NCI-H2196 treated with DMSO at 0.1 percent for 48 hours (cell line): ENCODE measurements around the gene GNG13.
"Not testable (repeated sequence)": the region's sequence is repeated elsewhere in the genome, so short reads cannot be mapped to it uniquely, and the experiment has no call there.

Experiments used
- DNase-seq: peaks from one replicate; lab custom pipeline; 2025; ENCODE audit not compliant: unreplicated experiment; lab: John Stamatoyannopoulos, UW

The GNG13 gene

GRCh38 chr16:799948-800833, at the start of gene GNG13:
TSS of gene GNG13 (minus strand) at chr16:800734. CDS start at chr16:799077, 1,657 bp downstream.
- no peak for DNase-seq

- DNase-seq: no peak
These were observed 48.1 kb upstream of the GNG13 start for GRCh38 chr16:848510-849253.

- no peak for DNase-seq
These were observed 47.3 kb upstream of the GNG13 start for GRCh38 chr16:847681-848445.

DNA sequence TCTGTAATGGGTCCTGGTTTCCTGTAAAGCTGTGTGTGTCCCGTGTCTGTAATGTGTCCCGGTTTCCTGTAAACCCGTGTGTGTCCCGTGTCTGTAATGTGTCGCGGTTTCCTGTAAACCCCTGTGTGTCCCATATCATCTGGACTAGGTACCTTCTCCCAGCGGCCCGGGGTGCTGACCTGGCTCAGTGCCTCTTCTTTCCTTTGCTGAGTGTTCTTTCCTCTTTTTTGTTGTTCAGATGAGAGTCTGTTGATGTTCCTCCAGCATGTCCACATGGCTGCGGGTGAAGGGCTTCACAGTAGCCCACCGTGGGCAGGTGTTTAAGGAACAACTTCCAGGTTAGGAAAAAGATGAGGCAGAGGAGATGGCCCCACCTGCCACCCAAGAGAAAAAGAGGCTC, 46.6 kb upstream of the GNG13 start:
- DNase-seq: no peak

DNA sequence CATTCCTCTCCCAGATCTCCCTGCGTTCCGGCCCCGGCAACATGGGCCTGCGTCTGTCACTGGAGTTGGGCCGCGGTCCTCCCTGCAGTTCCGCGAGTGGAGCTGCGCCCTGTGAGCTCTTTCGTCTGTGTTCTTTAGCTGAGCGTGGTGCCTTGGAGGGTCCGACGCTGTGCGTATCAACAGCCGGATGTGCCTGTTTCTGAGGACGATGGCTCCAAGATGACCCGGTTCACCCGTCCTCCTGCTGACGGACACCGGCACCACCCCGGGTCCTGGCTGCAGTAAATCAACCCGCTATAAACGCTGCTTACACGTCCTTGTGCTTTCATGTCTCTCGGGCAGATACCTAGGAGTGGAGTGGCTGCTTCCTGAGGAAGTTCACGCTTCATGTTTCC, 44.8 kb upstream of the GNG13 start:
- DNase-seq: no peak

GRCh38 chr16:844638-845350, 44.3 kb upstream of the GNG13 start:
- no peak for DNase-seq

- no peak for DNase-seq
These were observed 43.2 kb upstream of the GNG13 start for GRCh38 chr16:843771-844170.

DNA sequence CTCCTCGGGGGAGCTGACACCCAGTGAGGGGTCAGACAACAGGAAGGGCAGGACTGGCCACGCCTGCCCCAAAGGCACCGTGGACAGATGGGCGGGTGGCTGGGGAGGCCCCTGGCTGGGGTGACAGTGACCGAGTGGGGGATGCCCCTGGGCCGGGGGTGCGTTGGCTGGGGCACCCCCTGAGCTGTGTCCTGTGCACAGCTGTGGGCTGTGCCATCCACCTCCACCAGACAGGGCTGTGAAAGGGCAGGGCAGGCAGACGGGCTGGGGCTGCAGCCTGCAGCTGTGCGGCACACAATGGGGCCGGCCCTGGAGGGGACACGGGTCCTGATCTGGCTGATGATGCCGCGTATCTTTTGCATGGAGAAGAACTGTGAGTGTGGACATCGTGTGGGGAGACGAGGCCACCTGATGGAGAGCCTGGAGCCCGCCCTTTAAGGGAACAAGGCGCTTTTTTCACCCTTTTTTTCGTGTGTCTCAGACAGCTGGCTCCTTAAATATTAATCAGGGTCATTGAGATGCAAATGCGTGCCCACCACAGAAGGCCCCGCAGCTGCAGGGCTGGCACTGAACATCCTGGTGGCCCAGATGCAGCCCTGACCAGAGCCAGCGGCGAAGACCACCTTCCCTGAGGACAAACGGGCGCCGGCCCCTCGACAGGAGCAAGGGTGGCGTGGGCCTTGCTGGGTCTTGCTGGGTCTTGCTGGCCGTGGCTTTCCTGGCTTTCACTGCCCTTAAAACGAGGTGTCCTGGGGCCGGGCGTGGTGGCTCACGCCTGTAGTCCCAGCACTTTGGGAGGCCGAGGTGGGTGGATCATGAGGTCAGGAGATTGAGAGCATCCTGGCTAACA, 42.4 kb upstream of the GNG13 start:
- no peak for DNase-seq

GRCh38 chr16:842061-842476, 41.5 kb upstream of the GNG13 start:
- no peak for DNase-seq

DNA sequence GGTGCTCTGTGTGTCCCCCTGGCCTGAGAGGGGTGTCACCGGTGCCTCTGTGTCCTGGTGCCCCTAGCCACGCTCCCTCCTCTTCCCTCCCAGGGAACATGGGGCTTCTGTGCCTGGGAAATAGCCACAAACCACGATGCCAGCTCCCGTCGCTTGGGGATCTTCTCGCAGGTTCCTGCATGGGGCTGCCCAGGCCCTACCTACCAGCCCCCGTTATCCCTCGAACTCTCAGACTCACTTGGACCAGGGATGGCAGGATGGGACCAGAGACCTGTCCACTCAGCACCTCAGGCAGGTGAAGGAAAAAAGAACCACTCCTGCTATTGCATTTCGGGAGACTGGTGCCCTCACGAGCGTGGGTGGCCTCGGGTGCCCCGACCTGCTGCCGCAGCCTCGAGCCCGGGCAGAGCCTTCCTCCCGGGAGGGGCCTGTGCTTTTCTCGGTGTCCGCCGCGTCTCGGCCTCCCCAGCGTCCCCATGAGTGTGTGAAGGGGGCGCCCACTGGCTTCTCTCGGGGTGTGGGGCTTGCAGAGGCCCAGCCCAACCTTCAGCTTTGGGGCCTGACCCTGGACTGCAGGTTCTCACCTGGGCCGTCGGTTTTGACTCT, 41.0 kb upstream of the GNG13 start:
- DNase-seq: no peak

GRCh38 chr16:840561-841454, 40.3 kb upstream of the GNG13 start:
- no peak for DNase-seq

DNA sequence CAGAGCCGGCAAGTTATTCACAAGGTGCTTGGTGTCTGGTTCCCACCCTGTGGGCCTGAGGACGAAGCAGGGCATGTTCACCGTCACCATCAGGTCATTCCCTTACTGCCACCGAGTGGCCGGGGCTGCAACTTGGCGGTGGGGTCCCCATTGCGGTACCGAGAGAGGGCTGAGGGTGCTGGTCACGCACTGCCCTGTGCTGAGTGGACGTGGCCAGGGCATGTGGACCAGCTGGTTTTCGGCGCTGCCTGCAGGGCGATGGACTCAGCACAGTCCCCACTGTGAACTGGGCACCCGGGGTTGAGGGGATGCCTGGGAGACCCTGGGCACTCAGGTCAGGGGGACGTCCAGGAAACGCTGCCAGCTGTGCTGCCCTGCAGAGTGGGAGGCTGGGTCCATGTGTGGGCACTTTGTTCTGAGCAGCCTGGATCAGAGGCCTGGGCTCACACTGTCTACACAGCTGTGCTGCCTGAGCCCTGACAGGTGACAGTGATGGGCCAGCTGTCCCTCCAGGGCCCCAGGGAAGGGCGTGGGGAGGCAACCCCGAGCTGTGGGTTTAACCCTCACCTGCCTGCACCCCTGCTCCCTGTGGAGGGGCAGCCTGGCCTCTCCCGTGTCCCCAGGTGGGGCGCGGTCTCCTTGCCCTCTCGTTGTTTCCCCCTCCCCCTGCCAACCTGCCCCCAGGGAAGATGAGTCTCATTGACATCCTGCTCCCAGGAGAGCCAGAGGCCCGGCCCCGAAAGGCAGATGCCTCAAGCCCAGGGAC, 39.3 kb upstream of the GNG13 start:
- DNase-seq: no peak

DNA sequence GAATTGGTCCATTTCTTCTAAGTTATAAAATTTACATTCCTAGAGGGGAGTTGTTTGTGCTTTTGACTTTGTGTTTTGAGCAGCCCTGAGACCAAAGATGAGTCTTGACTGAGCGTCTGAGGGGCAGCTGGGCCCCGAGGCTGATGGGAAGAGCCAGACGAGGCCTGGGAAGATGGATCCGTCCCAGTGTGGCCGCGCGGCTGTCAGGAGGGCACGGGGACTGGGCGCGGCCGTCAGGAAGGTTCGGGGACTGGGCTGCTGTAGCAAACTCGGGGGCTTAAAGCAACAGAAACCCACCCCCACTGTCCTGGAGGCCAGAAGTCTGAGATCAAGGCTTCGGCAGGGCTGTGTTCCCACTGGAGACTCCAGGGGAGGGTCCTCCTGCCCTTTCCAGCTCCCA, 38.2 kb upstream of the GNG13 start:
- no peak for DNase-seq

GRCh38 chr16:836822-837221, 36.3 kb upstream of the GNG13 start:
- not testable (repeated sequence) for DNase-seq

- DNase-seq: no peak
These were observed 35.7 kb upstream of the GNG13 start for GRCh38 chr16:836221-836620.

GRCh38 chr16:835373-835772, 34.8 kb upstream of the GNG13 start:
- DNase-seq: no peak

DNA sequence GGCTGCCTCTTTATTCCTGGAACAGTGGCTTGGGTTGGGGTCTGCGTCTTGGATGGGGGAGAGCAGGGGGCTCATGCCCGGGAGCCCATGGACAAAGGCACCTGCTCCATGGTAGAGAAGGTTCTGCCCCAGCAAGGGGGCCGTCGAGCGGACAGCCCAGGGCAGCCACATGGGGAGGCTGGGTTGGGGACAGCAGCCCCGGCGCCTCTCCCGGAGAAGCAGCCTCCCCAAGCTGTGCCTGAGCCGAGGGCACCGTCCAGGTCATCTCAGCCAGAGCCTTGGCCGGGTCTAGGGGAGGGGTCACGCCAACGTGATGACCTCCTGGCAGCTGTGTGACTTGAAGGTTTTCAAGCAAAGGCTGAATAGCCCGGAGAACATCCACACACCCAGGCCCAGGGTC, 32.9 kb upstream of the GNG13 start:
- no peak for DNase-seq
